HG03095 (cell line): Measurements from ENCODE around the gene SLX4.

Experiments
- ATAC-seq: cut with Tn5 transposase; IDR thresholded peaks from one replicate; pipeline ENCODE4 v1.9.1; 2021; ENCODE audit warnings: moderate library complexity; ENCODE audit not compliant: unreplicated experiment

Gene SLX4

DNA sequence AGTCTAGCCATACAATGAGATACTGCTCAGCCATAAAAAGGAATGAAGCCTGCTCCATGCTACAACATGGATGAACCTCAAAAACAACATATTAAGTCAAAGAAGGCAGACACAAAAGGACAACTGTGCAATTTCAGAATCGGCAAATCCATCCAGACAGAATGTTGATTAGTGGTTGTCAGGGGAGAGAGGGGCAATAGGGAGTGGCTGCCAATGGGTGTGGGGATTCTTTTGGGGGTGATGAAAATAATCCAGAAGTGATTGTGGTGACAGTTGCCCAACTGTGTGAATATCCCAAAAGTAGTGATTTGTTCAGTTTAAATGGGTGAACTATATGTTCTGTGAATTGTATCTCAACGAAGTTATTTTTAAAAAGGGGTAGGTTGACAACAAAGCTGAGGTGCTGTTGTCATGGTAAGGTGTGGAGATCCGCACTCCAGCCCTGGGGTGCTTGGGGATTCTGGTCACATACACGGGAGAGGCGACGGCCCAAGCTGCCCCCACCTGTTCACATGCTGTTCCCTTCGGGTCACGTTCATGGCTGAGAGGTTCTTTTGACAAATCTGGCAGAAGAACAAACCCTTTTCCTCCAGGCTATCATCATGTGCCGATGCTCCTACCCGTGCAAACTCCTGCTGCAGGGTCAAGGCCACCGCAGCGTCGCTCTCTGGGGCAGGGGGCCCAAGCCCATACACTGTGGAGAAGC lies 9.6 kb downstream of the SLX4 start:
- no peak for ATAC-seq

DNA sequence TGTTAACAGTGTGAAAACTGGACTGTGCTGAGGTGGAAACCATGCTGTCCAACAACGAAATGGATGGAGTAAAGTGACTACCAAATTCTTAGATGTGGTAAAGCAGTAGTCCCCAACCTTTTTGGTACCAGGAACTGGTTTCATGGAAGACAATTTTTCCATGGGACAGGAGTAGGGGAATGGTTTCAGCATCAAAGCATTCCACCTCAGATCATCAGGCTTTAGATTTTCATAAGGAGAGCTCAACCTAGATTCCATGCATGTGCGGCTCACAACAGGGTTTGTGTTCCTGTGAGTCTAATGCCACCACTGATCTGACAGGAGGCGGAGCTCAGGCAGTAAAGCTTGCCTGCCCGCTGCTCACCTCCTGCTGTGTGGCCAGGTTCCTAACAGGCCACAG lies 11.5 kb downstream of the SLX4 start:
- no peak for ATAC-seq

DNA sequence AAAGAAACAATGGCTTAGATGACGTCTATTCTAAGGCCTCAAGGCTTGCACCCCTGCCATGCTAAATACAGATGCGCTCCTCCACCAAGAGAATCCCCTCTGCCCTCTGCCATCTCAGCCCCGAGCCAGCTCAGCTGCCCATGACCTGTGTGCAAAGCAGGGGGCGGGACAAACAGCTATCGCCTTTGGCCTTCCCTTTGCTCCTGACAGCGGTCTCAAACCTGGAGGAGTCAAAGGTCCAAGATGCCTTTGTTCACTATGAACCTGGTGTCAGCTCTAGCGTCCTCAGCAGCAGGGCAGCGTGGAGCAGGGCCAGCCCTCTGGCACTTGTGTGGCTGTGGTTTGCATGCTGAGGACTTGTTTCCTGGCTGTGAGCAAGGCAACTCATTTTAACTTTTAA lies 12.3 kb downstream of the SLX4 start:
- ATAC-seq = no peak

DNA sequence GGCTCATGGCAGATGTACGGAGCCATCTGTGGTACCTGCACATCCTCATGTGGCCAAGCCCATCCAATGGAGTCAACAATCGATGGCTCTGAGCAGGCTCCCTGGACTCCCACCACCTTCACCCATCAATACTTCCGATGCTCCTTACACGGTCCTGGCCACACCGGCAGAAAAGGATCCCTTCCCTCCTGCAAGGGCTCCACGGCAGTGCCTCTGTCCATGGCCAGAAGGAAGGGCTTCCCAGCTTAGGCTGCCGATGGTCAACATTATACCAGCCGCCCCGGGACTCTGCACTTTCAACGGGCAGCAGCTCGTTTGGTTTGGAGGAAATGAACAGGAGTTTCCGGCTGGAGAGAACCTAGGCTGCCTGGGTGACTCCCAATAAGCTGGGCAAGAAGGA lies 13.2 kb downstream of the SLX4 start:
- ATAC-seq = no peak

DNA sequence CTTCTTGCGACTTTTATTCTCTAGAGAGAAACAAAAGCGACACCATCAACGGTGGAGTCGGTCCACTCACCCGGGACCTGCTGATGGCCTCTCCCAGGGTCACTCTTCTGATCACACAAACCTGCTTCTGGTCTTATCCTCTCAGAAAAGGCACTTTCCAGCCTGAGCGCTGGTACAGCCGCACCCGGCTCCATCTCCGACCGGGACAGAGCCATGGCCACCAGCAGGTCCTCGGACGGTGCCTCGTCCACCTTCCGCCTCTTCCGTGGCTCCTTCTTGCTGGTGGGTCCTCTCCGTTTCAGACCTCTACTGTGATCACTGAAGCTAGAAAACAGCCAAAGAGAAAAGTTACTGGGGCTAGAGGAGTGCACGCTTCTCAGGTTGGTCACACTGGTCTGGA lies 13.7 kb downstream of the SLX4 start:
- no peak for ATAC-seq

DNA sequence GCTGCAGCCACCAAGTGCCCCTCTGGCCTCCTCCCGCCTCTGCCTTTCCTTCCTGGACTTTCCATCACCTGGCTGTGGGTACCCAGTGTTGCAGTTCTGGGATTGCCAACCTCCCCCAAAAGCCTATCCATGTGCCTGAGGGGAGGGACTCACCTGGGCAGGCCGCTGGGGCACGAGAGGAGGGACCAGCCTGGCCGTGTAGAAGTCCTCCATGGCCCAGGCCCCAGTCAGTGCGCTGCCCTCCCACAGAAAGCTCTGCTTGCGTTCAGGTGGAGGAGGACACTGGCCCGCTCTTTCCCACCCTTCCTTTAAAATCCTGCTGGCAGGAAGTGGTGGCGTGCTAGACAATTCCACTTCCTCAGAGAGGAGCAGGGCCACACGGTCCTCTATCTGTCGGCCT lies 14.2 kb downstream of the SLX4 start:
- ATAC-seq = no peak

DNA sequence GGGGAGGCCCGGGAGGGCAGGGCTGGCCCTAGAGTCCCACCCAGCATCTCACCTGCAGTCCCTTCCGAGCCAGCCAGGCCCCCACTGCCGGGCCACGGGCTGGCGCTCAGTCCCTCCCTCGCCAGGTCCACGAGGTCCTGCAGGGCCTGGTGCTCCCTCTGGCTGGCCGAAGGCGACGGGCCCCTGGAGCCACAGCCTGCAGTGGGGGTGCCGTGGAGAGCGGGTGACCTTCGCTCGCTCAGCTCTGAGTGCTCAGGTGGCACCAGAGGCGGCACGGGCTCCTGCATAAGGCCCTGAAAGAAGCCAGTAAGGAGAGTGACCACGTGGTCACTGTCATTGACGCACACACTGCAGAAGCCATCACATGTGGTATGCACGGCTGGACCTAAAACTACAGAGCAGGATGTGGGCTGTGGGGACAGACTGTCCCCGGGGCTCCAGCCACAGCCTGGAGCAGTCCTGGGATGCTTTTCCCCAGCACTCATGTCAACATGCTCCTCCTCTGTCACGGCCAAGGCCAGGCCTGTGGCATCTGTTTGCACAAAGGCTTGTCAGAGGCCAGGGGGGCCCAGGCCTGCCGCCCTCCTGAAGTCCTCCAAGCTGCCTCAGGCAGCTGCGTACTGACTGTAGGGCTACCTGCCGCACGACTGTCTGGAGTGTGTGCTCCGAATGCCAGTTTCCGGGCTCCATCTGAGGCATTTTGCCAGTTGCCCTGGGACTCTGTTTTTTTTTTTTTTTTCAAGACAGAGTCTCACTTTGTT lies 15.1 kb downstream of the SLX4 start:
- no peak for ATAC-seq

DNA sequence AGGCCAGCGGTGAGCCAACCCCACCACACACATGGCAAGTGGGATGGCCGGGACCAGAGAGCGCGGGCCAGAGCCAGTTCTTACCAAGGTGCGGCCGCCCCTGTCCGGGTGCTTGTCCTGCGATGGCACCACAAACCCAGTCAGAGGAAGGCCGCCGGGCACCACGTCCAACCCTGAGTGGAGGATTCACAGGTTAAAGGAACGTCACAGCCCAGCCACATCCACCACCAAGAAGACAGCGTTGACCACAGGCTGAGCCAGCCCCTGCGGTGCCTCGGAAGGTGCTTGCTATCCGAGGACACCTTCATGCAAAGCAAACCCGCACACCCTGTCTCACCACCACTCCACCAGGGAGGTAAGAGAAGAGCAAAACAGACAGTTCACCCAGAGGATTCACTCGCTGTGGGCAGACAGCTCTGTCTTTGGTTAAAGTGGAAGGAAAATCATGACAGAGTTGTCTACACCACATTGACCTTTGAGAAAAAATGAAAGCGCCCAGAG lies 15.8 kb downstream of the SLX4 start:
- no peak for ATAC-seq

DNA sequence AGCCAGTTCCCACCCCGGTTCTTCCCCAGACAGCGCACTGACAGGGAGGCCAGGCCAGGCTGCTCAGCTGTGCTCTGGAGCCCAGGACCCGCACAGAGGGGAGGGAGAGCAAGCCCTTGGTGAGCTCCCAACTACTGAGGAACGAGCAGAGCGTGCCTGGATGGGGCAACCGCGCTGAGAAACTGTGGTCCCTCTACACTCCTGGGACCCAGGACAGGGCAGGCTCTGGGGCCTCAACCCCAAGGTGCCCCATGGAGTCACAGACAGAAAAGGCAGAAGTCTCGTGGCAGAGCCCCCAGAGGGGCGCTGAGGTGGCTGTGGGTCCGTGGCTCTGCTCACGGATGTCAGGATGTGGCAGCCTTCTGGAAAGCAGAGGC lies 16.3 kb downstream of the SLX4 start:
- no peak for ATAC-seq

DNA sequence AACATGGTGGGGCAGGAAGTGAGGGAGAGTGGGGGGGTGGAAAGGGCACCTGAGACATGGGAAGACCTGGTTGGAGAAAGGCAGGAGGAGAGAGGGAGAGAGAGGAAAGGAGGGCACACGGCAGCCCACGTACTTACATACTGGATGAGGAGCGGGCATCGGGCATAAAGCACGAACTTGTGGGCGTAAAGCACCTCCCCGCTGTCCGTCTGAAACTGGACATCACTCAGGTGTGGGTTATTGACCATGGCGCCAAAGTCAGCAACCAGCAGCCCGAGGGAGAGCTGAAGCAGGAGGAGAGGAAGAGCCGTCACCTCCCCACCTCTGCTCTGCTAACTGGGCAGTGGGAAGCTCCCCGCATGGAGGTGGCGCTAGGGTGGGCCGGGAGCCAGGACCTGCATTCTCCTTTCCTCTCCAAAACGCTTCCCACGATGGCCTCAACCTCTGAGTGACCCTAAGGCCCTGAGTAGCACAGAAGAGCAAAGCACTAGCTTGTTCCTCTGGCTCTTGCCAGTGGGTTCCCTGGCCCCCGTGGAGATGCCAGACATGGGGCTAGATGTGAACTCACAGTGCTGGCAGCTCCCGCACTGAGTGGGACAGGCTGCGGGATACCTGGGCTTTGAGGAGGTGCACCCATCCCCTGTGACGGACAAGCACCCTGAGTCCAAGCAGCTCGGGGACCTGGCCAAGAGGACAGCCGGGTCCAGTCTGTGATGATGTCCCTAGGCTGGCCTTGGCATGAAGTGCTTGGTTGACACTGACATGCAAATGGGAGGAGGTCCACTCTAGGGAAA lies 16.9 kb downstream of the SLX4 start:
- ATAC-seq = no peak

DNA sequence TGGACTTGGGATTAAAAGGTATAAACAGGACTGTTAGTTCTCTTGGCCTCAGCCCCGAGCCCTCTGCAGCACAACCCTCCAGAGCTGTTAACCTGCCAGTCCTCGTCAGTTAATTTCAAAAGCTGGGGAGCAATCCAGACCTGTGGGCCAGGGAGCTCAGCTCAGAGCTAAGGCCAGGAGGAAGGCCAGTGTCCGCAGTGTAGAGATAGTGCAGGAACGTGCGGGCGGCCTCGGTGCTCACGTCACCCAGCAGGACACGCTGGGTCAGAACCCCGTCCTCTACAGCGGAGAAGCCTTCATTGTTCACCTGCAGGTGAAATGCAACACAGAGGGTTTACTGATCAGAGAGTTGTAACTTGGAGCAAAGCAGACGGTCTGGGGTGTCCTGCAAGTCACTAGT lies 18.8 kb downstream of the SLX4 start:
- ATAC-seq = no peak

DNA sequence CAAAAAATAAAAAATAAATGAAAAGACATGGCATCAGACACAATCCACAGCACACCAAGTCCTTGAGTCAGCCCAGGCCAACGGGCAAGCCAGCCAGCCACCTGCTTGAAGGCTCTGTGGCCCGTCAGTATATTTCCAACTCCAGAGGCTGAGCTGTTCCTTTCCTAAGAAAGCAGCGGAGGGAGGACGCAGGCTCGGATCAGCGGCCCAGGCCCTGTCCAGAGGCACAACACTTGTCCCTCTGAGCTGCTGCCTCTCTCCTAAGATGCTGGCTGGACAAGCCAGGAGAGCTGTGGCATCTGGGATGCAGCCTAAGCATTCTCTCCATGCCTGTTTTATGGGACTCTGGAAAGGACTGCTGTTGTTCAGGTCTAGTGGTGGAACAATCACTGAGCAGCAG lies 19.4 kb downstream of the SLX4 start:
- no peak for ATAC-seq

DNA sequence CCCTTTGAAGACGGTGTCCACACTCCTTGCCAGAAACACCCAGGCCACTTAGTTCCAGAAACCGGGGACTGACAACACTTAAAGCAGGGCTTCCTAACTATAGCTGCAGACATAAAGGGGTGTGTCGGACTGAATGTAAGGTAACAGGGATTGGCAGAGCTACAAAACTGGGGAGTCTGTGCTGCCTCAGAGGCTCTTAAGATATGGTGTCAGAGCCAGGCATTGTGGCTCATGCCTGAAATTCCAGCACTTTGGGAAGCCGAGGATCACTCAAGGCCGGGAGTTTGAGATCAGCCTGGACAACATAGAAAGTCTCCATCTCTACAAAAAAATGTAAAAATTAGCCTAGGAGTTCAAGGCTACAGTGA lies 20.0 kb downstream of the SLX4 start:
- ATAC-seq = no peak

DNA sequence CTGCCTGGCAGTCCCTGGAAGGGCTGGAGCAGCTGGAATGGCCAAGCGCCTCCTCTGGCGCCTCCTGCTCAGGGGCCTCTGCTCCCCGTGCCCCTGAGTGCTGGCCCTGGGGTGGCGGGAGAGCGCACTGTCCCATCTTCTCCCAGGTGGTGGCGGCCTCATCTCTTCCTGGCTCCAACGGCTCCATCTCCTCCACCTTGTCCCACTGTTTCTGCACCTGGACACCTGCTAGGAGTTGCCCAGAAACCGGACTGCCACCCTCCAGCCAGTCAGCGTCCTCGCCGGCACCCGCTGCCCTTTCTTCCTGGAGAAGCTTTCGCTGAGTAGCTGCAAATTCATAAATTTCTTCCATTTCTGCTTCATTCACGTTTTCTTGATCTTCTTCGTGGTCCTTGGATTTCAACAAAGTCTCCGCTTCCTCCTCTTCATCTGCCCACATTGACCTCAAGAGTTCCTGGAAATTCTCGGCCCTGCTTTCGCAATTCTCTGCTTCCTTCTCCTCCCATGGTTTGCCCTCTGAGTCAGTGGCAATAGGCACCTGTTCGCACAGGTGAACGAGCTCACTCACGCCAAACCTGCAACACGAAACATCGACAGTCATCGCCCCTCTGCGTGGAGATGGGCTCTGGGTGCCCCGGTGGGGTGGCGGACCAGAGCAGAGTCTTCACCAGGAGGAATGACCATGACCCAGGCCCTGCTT lies 20.5 kb downstream of the SLX4 start:
- no peak for ATAC-seq

DNA sequence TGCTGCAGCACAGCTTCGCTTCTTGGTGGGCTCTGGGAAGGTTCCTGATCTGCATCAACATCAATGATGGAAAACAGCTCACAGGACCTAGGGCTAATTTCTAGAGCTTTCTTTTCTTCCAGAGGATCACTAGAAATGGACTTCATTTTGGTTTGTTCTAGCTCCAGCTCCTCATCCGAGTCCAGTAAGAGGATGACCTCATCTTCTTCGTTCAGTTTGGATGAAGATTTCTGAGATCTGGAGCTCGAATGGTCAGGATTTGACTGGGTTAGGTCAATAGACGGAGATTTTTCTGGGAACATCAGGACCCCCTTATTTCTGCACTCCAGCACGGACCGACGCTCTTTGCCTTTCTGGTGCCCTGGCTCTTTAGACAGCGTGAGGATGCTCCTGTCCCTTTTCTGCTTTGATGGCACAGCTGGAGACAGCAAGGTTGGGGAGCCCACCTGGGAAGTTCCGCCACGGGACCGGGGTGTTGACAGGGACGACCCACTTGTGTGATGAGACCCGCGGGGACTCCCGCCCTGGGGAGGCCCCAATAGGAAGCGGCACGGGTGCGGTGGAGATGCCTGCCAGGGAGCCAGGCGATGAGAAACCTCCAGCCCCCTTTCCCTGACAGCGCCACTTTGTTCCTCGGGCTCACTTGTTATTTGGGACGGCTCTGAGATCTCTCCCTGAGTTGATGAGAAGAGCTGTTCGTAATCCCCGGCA lies 21.3 kb downstream of the SLX4 start:
- ATAC-seq = no peak

DNA sequence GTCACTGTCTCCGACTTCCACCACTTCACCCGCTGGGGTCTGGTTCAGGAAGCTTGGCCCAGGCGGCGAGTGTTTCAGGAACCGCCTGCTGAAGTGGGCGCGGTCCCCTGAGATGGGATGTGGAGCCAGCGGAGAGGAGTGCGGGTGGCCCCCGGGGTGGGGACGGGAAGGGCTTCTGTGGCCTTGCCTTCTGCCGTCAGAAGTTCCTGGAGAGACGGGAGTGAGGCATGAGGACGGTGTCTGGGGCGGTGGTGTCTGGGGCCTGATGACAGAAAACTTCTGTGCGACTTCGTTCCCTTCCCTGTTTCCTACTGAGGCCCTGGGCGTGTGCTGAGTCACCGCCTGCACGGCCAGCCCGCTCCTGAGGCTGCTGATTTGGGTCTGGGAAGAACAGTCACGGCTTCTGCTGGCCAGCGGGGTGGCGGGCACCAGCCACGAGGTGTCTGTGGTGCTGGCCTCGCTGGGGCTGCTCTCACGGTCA lies 21.9 kb downstream of the SLX4 start:
- ATAC-seq = no peak

DNA sequence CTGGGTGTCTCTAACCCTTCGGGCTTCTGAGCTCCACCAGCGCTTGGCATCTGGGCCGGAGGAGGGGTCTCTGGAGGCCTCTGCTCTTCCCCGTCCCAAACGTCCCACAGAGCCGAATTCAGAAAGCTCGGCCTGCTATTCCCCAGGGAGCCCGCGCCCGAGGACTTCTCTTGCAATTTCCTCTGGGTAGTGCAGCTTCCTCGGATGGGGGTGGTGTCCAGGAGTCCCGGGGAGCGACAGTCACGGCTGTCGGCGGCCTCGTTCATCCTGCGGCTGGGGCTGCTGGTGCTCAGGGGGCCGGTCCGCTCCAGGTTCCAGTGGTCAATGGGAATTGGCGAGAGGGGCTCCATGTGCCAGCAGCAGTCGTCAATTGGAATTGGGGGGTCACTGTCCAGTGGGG lies 22.4 kb downstream of the SLX4 start:
- no peak for ATAC-seq

DNA sequence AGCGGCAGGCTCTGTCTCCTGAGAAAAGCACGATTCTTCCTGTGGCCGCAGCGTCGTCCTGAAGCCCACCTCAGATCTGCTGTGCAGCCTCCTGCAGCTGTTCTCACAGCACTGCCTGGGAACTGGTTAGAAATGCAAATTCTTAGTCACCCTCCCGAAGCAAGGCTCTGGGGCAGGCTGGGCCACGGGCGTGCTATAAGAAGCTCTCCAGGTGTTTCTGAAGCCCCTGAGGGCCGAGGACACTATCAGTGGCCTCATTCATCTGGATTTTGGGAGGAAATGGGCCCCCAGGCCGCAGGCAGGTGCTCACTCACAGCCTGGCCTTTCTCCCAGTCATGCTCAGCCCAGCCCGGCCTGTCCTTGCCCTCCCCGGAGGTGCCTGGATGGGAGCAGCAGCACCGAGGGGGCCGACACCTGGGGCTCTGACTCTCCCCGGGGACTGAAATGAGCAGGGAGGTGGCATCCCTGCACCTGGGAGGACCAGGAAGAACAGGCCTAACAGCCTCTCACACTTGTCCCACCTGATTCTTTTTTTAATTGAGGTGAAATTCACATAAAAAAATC lies 23.8 kb downstream of the SLX4 start:
- ATAC-seq = no peak

DNA sequence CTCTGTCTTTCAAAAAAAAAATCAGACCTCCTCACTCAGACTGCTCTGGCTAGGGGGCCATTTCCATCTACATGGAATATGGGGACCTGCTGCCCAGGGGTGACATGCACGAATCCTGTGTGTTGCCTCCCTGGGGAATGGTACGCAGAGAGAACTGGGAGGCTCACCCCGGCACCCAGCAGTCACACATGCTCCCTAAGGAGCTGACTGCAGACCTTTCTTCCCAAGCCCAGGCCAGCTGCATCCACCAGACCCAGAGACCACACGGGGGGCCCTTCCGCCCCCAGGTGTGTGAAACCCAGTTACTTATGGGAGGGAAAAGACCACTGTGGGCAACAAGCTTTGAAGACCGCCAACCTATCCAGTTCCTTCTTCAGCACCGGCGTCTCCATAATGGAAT lies 27.0 kb downstream of the SLX4 start:
- ATAC-seq = no peak
